HG02678 (cell line): ENCODE data around the gene BNIPL.

Source experiments
- ATAC-seq: cut with Tn5 transposase; IDR thresholded peaks from one replicate; pipeline ENCODE4 v1.9.1; 2021; ENCODE audit warnings: mild to moderate bottlenecking, moderate library complexity; ENCODE audit not compliant: unreplicated experiment

The BNIPL gene, protein sequence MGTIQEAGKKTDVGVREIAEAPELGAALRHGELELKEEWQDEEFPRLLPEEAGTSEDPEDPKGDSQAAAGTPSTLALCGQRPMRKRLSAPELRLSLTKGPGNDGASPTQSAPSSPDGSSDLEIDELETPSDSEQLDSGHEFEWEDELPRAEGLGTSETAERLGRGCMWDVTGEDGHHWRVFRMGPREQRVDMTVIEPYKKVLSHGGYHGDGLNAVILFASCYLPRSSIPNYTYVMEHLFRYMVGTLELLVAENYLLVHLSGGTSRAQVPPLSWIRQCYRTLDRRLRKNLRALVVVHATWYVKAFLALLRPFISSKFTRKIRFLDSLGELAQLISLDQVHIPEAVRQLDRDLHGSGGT

DNA sequence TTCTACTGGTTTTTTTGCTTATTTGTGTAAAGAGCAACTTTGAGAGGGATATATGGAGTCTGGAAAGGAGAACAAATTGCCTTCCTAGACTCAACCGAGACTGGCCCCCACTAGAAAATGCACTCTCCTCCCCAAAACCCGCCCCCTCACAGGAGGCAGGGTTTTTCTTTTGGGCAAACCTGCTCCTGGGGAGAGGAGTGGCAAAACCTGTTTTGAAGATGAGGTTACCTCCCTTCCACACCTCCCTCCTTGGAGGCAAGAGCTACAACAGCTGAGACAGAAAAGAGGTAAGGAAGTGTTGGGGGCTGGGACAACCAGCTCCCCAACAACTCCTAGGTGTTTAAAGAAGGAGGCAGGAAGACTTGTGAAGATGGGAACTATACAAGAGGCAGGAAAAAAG is at the start of gene BNIPL:
Gene BNIPL (plus strand): TSS at position 231 of the 400 bp plus-strand sequence. CDS start 140 bp downstream, at position 371.
- no peak for ATAC-seq

DNA sequence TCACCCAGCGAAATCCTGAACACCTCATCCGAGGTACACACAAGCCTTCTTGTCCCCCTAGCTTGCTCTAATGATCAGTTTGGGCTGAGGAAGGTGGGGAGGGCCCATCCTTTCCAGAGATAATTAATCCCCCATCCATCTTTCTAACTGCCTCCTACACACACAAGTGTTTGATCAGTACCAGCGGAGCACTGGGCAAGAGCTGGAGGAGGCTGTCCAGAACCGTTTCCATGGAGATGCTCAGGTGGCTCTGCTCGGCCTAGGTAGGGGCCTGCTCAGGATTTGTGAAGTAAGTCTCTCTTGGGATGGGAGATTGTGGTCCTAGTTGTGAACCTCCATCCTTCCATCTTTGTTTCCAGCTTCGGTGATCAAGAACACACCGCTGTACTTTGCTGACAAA is 48.5 kb upstream of the BNIPL start:
- ATAC-seq: no peak

DNA sequence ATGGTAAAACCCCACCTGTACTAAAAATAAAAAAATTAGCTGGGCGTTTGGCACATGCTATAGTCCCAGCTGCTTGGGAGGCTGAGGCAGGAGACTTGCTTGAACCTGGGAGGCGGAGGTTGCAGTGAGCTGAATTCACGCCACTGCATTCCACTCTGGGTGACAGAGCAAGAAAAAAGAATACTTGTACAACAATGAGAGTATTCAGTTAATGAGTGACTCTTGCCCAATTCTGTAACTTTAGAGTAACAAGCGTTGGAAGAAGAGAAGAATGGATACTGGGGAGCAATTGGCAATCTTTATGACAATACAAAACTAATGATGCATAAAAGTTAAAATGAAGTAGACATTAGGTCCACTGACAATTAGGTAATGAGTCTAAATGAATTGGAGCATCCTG is 43.8 kb upstream of the BNIPL start:
- ATAC-seq: no peak

DNA sequence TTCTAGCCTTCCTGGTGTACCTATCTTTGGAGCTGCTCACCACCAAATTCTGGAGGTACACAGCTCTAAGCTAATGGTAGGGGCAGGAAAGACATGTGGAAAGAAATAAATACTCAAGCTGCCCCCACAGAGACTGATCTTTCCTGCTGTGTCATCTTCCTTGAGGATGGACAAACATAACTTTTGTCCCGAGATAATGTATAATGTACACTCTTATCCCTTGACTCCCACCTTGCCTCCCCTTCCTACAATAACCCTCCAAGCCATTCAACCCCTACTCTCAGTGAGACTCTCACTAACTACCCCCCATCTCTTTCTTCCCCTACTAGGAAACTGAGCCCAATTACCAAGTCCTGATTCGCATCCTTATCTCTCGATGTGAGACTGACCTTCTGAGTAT is 42.1 kb upstream of the BNIPL start:
- no peak for ATAC-seq

DNA sequence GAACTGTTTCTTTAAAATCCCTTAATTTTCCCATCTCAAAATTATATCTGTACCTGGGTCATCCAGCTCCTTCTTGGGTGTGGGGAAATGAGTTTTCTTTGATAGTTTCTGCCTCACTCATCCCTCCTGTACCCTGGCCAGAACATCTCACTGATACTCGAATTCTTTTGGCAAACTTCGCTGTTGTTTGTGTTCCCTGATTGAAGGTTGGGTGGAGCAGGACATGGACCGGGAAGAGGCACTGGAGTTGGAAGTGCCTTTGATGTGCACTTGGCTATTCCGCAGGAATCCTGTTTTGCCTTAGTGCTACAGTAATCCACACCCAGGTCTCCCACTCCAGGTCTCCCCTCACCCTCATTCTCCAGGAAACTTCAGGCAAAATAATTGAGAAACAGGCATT is 40.9 kb upstream of the BNIPL start:
- no peak for ATAC-seq

DNA sequence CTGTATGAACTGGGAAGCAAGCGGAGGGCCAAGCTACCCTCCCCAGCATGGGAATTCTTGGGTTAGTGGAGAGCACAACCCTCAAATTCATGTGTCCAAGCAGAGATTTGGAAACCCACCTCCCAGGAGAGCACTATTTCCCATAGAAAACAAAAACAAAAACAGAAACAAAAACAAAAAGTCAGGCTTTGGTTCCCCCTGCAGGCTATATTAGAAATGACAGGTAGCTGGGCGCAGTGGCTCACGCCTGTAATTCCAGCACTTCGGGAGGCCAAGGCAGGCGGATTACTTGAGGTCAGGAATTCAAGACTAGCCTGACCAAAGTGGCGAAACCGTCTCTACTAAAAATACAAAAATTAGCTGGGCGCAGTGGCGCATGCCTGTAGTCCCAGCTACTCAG is 40.5 kb upstream of the BNIPL start:
- no peak for ATAC-seq

DNA sequence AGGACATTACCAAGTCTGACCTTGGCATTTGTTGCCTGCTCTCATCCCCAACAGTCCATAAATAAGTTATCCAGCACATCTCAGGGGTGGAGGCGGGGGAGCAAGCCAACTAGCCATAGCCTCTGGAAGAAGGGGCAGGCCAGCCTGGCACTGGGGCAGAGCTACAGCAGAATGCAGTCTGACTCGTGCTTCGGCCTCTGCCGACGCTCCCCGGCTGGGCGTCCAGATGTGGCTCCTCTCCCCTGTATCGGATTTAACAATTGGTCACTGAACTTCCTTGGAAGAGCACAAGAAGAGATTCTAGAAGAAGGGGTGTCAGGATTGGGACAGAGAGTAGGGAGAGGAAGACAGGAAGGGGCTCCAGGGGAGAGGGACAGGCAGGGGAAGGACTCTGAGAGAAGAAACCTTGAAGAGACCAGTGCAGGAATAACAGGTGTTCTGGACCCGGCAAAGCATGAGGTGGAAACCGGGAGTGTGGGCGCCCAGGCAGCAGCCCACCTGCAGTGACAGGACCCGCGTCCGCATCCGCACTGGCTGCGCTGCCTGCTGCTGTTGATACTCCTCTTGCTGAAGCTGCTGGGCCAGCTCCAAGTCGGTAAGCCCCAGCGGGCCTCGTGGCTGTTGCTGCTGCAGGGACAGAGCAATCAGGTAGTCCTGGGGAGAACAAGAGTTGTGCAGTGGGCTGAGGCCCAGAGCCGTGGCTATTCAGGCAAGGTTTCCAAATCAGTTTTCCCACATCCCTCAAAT is 39.1 kb upstream of the BNIPL start:
- no peak for ATAC-seq

DNA sequence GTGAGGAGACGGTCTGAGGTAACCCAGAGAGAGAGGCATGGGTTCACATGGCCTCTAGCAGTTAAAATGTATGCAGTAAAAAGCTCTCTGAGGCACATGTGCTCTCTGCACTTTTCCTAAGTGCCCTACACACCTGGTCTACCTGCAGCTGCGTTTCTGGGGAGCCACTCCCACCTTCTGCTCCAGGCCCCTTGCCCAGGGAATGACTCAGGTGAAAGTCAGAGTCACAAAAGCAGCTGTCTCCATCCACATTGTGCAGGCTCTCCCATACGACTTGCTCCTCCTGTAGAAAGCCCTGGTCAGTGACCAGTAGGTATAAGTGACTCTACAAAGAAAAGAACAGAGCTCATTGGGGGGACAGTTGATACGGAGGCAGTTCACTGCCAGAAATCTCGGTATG is 38.4 kb upstream of the BNIPL start:
- no peak for ATAC-seq

DNA sequence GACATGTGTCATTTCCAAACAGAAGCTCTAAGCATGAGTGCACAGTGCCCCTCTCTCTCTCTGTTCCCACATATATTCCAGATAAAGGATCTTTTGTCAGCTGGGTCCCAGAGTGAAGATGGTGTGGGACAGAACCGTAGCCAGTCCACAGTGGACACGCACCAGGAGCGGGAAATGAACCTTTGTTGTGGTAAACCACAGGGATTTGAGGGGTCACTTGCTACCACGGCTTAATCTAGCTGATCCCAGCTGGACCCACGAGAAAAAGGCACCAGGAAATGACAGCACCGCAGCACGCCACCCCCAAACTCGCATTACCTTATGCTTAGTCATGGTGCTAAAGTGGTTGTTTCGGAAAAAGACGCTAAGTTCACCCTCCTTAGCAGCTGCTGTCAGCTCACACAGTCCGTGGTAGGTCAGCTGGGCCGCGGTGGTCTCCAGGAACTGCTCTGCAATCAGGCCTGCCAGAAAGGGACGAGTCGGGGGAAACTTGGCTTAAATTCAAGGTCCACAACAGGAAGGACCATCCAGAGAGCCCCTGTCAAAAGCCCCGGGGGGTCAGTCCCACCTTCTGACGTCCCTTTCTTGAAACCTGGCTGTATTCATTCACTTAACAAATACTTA is 37.2 kb upstream of the BNIPL start:
- no peak for ATAC-seq

DNA sequence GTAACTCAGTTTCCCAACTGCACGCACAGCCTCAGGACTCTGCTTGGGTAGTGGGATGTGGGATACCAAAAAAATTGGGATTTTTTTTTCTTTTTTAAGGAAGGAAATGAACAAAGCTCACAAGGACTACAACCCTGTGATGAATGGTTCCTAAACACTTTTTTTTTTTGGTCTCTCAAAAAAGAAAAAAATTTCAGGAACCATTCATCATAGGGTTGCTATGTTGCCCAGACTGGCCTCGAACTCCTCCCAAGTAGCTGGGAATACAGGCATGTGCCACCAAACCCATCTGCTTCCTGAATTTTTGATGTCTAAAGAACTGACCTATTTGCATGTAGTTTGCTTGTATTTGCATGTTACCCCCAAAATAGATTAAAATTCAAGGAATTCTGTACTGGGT is 36.5 kb upstream of the BNIPL start:
- no peak for ATAC-seq

DNA sequence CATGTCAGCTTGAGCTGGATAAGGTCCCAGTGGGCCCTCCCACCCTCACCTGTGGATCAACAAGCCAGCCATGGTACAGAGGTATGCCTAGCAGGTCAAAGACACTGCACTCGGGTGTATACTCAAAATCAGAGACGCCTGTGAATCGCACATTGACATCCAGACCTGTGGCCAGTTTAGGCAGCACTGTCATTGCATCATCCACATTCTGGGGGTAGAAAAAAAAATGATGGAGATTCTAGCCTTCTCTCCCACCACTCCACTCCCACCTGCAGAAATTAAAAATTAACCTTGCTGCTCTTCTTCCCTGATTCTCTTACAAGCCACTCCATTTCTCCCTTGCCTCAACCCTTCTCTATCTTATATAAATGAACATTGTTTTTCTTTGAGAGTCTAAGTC is 36.0 kb upstream of the BNIPL start:
- ATAC-seq: no peak

DNA sequence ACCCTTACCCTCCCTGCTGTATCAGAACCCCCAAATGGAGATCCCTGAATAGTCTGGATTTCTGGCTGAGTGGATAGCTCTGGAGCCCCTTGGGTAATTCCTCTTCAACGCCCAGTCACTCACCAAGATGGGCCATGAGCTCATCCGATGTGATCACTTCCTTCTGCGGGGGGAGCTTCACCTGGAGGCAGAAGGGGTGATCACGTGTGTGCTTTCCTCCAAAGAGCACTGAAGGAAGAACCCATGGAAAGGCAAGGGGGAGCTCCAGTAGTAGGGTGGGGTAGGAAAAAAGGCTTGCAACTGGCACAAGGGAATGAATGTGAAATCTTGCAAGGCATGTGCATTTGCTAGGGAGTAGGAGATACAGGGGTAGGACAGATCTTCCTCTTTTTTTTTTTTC is 34.8 kb upstream of the BNIPL start:
- no peak for ATAC-seq

DNA sequence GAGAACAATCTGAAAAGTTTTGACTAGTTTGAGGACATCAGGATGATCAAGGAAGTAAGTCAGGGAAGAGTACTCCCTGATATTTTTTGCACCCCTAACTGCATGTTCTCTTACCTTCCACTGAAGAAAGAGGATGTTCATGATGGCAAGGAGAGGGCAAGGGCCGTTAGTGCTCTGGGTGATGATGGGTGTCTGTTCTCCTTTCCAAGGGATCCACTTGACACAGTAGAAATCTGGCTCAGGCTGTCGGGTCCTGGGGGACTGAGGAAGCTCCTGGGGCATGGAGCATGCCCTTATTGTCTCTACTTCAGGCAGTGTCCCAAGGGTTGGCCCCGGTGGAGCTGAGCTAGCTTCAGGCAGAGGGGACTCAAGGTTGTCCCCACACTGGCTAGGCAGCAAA is 34.3 kb upstream of the BNIPL start:
- no peak for ATAC-seq

DNA sequence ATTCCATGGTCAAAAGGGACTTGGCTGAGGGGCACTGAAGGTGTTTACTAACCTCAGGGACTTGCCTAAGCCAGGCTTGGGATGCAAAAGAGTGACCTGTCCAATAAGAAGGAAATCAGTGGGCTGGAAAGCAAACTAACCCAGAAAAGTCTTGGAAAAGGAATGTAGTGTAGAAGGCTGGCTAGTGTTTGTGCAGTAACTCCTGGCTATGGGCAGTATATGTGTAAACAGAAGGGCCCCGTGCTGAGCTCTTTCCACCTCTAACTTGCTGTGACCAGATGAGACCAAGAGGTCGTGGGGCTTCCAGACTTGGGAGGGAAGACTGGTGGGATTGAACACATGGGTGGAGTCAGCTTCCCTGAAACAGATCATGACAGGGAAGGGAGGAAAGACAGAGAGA is 33.8 kb upstream of the BNIPL start:
- ATAC-seq: no peak

DNA sequence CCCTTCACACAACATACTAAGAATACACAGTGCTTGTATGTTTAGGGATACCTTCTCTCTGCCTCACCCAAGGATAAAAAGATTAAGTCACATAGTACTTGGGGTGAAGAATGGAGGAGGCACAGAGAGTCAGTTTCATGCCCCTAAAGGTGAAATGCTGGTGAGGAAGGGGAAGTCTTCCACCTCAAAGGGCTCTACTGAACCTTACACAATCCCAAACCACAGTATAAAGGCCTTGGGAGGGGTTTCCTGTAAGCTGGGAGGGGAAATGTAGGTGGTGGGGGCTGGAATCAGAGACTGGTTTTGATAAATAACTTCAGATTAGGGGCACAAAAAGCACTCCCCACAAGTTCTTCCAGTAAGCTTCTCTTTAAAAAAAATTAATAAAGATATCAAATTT is 33.2 kb upstream of the BNIPL start:
- no peak for ATAC-seq

DNA sequence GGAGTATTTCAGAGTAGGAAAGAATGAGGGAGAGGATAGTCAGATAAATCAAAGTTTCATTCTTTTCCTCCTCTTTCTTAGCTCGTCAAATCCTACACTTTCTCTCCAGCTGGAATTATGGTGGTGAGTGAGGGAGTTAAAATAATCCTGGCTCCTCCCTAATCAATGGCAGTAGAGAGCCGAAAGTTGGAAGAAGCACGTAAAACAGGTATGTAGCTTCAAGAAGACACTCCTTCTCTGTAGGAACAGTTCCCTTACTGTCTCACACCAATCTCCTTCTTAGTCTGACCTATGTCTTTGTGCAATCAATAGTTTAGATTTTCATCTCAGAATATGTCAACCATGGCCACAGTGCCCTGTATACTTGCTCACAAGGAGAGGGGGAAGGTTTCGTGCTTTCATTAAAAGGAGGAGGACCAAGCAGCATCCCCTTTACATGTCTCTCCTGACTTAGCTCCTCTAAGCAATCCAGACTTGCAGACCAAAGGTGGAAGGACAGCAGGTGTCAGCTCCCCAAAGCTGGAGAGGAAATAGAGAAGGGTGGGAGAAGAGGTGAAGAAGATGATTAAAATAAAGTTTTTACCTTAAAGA is 30.6 kb upstream of the BNIPL start:
- ATAC-seq: no peak

DNA sequence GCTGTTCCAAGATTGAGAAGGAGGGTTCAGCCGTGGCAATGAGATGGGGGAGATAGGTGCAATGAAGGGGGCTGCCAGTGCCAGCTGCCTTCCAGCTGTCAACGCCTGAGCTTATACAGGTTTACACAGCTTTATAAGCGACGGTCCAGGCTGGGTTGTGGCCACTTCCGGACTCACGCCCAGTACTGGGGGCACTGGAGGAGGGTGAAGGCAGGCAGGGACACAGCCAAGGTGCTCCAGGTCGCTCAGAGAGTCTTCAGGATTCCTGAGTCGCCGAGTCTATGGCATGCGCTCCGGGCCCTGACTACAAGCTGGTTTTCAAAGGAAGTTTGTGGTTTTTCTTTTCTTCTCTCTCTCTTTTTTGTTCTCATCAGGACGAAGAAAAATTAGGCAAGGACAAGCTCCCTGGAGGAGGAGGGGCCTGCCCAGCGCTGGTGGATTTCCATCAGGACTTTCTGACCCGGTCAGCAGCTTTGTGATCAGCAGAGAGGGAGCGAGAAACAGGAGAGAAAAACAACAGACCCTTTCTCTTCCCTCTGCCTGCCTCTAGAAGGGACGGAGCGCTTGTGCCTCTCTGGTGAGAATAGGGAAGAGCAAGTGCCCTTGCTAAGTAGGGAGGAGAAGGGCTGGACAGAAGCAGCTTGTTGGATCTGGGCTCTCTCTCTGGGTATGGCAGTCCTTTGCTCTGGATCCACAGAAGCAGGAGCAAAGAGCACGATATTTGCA is 29.9 kb upstream of the BNIPL start, which contains the start of gene MINDY1:
Gene MINDY1 (minus strand): TSS at position 576 of the 726 bp plus-strand sequence. CDS start 4,285 bp downstream, outside the sequence.
- no peak for ATAC-seq

DNA sequence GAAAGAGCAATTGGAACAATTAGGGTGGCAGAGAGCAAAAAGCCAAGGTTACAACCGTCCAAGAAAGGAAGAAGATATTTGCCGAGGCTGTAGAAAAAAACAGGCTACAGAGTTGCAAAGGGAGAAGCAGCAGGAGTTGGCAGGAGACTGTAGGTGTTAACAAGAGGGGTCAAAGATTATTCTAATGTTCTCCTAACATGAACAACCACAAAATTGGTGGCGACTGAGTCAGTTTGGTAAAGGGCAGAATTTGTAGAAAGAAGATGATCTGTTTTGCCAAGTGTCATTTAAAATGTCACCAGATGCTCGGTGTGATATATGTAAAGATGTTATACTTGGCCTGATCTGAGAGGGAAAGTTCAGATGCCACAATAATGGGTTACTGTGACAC is 28.5 kb upstream of the BNIPL start:
- no peak for ATAC-seq

DNA sequence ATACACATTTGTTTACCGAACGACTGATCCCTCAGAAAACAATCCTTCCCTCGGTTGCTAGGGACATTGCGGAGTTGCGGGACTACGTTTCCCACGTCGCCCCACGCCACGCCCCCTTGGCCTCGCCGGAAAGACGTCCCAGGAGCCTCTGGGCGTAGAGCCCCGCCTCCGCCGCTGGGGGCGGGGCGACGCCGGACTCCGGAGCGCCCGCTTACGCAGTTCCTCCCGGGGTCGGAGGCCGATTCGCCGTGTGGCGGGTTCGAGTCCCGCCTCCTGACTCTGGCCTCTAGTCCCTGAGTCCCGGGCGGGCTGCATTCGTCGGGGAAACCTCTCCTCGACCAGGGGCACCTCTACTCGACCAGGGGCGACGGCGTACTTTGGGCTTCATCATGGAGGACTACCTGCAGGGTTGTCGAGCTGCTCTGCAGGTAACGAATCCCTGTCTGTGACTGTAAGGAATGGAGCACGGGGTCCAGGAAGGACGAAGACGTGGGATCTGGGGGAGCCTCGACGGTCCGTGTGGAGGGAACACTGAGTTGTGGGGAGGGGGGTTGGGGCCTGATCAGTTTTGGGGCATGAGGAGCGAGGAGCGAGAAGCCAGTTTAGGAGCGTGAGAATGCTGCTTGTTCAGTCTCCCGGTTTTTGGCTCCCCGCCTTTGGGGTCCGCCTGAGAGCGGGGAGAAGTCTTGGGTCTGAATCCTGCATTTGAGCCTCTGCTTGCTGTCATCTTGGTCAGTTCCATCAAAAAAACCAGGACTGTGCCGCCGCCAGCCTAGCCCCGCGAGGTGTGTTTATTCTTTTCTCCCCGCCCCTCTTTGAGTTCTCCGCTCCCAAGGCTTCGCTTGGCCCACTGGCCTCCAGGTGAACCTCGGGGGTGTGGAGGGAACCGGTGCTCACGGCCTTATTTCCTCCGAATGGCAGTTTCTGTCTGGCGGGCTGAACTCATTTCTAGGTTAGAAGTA is 27.9 kb upstream of the BNIPL start, which contains the start of gene PRUNE1:
Gene PRUNE1 (plus strand): TSS at position 206 of the 962 bp plus-strand sequence. CDS start 184 bp downstream, at position 390.
- peak; percentile 79 for ATAC-seq

DNA sequence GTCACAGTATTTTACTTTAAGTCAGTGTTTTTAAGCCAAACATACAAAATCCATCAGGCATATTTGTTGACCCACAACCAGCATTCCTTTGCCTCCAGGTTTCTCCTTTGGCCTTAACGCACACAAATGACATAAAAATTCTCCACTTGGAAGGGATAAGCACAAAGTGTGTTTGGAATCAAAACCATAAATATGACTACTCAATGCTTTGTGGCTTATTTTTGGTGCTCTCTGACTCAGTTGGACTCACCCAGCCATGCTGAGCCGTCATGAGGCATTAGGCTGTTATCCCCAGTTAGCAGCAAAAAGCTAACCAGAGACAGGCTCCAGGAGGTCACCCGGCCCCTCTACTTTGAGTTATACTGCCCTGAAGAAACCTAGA is 27.2 kb upstream of the BNIPL start:
- no peak for ATAC-seq
